Activated CD4-positive, alpha-beta T cell treated with anti-CD3 and anti-CD28 coated beads for 24 hours (primary cell): Measurements from ENCODE around the gene TRIM27.
"Not testable (repeated sequence)": the region's sequence is repeated elsewhere in the genome, so short reads cannot be mapped to it uniquely, and the experiment has no call there.

ENCODE experiments used
- DNase-seq, 2 donors: peaks; one replicate each; pipeline ENCODE4 v3.0.0-alpha.2; 2020; ENCODE audit warnings: low read depth in 2 of 2

TRIM27 gene, protein sequence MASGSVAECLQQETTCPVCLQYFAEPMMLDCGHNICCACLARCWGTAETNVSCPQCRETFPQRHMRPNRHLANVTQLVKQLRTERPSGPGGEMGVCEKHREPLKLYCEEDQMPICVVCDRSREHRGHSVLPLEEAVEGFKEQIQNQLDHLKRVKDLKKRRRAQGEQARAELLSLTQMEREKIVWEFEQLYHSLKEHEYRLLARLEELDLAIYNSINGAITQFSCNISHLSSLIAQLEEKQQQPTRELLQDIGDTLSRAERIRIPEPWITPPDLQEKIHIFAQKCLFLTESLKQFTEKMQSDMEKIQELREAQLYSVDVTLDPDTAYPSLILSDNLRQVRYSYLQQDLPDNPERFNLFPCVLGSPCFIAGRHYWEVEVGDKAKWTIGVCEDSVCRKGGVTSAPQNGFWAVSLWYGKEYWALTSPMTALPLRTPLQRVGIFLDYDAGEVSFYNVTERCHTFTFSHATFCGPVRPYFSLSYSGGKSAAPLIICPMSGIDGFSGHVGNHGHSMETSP

DNA sequence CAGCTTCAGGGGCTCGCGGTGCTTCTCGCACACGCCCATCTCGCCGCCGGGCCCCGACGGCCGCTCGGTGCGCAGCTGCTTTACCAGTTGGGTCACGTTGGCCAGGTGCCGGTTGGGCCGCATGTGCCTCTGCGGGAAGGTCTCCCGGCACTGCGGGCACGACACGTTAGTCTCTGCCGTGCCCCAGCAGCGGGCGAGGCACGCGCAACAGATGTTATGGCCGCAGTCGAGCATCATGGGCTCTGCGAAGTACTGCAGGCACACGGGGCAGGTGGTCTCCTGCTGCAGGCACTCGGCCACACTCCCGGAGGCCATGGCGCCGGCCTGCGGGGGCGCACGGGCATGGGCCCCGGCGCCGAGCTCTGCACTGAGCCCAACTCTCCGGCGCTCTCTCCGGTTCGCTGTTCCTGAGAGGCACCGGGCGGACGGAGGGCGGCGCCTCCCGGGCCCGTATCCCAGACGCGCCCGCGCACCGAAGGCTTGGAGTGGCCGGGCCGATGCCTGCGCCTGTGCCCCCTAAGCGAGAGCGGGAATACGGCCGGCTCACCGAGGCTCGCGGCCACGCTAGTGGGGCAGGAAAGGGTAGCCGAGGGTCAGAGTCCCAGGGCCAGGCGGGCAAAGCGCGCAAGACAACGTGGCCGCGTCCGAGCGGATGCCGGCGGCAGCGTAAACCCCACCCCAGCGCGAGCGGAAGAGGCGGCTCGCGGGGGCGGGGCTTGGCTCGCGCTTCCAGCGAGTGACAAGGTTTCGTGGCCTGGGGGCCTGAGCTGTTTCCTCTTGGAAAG, at the start of gene TRIM27:
Gene TRIM27, minus strand, starts transcription at position 668 of the 785 bp plus-strand sequence. Its CDS starts 353 bp downstream, at position 315.
- peak; percentile 73 for DNase-seq

DNA sequence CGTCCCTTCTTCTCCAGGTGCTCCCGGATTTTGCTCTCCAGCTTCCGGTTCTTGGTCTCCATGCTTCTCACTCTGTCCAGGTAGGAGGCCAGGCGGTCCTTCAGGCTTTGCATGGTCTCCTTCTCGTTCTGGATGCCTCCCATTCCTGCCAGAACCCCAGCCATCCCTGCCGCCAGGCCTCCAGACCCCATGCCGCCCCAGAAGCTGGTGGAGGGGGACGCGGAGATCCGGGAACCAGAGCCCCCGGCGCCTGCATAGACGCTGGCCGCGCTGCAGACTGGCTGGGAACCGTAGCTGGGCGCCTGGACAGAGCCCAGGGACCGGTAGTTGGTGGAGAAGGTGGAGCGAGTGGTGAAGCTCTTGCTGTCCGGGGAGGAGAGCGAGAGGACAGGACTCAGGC, 46.3 kb upstream of the TRIM27 start:
- not testable (repeated sequence) for DNase-seq

DNA sequence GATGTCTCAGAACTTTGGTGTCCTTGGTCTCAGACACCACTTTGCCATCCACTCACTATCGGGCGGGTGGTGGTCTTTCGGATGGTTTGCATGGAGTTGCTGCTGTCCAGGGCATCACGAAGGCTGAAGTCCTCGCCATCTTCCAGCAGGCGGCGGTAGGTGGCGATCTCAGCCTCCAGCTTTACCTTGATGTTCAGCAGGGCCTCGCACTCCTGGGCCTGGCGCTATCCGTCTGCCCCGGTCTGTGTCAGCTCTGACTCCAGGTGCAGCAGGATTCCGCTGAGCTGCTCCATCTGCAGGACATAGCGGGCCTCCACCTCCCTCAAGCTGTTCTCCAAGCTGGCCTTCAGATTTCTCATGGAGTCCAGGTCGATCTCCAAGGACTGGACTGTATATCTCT, 45.3 kb upstream of the TRIM27 start:
- no peak for DNase-seq

DNA sequence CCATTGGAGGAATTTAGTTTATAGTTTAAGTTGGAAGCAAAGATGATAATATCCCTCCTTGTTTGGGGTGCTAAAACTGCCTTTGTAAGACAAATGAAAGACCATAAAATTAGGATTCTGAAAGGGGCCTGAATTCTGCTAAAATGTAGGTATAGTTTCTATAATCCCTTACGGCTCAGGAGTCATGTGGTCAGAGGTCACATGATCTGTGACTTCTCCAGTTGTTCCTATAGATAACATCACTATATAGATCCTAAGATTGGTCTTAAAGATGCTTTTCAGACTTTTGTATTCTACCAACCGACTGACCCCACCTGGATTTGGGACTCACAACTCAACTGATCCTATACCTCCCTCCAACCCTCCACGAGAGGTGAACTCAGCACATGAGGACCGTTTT, 44.7 kb upstream of the TRIM27 start:
- DNase-seq = no peak

DNA sequence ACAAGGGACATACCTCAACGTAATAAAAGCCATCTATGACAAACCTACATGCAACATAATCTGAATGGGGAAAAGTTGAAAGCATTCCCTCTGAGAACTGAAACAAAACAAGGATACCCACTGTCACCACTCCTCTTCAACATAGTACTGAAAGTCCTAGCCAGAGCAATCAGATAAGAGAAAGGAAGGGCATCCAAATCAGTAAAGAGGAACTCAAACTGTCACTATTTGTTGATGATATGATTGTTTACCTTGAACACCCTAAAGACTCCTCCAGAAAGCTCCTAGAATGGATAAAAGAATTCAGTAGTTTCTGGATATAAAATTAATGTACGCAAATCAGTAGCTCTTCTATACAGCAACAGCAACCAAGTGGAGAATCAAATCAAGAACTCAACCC, 41.9 kb upstream of the TRIM27 start:
- DNase-seq = no peak

DNA sequence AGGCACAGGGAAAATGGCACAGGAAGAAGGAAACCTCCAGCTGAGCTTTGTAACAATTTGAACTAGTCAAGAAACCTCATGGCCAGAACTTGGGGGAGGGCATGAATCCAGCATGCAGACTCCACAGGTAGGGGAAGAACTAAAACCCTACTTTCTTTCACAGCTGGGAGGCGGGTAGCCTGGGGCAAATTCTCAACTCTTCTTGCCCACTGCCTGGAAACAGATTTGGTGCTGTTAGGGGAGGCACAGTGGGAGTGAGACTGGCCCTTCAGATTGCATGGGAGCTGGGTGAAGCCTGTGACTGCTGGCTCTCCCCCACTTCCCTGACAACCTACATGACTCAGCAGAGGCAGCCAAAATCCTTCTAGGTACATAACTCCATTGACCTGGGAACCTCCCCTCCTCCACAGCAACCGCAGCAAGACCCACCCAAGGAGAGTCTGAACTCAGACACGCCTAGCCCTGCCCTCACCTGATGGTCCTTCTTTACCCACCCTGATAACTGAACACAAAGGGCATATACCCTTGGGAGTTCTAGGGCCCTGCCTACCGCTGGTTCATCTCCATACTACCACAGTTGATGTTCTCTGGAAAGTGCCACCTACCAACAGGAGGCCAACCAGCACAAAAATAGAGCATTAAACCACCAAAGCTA, 37.2 kb upstream of the TRIM27 start:
- no peak for DNase-seq

DNA sequence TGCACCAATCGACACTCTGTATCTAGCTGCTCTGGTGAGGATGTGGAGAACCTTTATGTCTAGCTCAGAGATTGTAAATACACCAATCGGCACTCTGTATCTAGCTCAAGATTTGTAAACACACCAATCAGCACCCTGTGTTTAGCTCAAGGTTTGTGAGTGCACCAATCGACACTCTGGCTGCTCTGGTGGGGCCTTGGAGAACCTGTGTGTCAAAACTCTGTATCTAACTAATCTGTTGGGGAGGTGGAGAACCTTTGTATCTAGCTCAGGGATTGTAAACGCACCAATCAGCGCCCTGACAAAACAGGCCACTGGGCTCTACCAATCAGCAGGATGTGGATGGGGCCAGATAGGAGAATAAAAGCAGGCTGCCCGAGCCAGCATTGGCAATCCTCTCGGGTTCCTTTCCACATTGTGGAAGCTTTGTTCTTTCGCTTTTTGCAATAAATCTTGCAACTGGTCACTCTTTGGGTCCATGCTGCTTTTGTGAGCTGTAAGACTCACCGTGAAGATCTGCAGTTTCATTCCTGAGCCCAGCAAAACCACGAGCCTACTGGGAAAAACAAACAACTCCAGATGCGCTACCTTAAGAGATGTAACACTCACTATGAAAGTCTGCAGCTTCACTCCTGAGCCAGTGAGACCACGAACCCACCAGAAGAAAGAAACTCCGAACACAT, 34.9 kb upstream of the TRIM27 start:
- not testable (repeated sequence) for DNase-seq

DNA sequence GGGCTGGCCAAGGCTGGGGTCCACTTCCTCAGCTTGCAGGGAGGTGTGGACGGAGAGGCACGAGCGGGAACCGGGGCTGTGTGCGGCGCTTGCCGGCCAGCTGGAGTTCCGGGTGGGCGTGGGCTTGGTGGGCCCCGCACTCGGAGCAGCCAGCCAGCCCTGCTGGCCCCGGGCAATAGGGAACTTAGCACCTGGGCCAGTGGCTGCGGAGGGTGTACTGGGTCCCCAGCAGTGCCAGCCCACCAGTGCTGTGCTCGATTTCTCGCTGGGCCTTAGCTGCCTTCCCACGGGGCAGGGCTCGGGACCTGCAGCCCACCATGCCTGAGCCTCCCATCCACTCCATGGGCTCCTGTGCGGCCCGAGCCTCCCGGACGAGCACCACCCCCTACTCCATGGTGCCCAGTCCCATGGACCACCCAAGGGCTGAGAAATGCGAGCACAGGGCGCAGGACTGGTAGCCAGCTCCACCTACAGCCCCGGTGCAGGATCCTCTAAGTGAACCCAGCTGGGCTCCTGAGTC, 34.1 kb upstream of the TRIM27 start:
- DNase-seq = not testable (repeated sequence)

DNA sequence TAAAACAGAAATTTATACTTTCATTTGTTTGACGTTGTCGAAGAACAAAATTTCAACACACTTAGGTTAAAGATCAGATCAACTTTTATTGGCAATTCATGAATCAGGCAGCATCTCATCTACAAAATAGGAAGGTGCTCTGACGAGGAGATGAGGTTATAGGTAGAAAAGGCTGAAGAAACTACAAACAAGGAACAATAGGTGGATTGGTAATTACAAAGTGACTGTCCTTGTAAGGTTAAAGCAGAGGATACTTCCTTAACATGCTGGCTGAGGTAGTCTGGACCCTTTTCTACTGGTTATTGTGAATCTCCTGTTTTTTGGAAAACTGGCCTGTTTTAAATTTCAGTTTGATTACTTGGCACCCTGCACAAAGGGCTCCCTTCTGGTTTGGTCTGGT, 32.5 kb upstream of the TRIM27 start:
- no peak for DNase-seq

DNA sequence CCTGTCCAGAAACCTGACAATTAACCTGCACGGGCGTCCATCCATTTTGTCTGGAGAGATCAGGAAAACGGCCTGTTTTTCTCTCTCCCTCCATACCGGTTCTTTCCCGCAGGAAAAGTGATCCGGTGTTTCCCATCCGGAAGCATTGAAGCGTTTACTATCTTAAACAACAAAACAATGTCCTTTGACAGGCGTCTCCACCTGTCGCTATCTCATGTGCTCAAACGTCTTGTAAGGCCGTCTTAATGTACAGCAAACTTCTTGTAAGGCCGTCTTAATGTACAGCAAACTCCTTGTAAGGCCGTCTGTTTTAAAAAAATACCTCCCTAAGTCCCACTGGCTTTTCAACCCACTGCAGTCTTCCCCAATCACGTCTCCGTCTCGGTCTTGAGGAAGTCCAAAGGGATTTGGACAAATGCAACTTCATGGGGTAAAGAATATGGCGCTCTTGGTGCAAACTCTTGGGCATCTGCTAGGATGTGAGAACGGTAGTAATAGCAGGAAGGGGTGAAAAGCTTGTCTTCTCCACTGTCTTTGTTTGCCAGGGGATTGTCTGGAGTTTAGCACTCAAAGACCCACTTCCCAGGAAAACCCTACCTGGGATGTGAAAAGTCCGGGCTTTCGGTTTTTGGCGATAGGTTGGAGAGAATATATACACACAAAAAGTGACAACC, 29.9 kb upstream of the TRIM27 start:
- no peak for DNase-seq

DNA sequence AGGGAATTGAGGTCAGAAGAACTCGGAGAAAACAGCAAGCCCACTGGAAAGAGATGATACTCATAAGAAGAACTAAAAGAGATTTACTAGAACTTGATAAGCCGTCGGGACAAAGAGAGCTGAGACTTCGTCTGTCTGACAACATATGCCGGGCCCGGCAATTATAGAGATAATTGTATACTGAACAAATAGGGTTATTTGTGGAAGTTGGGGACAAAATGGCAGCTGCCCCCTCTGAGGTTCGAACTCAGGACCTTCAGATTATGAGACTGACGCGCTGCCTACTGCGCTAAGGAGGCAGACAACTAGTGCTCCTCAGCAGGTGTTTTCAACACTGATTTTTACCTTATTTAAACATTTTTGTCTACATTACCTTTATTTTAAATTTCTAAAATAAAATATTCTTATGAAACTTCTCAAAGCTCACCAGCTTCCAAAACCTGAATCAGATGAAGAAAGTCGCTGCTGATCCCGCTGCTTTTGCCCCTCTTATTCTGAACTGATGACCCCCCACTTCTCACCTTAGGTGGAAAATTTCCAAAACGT, 29.3 kb upstream of the TRIM27 start:
- peak; percentile 52 to 57 for DNase-seq

DNA sequence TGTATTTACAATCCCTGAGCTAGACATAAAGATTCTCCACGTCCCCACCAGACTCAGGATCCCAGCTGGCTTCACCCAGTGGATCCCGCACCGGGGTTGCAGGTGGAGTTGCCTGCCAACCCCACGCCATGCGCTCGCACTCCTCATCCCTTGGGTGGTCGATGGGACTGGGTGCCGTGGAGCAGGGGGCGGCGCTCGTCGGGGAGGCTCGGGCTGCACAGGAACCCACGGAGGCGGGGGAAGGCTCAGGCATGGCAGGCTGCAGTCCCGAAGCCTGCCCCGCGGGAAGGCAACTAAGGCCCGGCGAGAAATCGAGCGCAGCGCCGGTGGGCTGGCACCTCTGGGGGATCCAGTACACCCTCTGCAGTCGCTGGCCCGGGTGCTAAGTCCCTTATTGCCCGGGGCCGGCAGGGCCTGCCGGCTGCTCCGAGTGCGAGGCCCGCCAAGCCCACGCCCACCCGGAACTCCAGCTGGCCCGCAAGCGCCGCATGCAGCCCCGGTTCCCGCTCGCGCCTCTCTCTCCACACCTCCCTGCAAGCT, 25.9 kb upstream of the TRIM27 start:
- not testable (repeated sequence) for DNase-seq

DNA sequence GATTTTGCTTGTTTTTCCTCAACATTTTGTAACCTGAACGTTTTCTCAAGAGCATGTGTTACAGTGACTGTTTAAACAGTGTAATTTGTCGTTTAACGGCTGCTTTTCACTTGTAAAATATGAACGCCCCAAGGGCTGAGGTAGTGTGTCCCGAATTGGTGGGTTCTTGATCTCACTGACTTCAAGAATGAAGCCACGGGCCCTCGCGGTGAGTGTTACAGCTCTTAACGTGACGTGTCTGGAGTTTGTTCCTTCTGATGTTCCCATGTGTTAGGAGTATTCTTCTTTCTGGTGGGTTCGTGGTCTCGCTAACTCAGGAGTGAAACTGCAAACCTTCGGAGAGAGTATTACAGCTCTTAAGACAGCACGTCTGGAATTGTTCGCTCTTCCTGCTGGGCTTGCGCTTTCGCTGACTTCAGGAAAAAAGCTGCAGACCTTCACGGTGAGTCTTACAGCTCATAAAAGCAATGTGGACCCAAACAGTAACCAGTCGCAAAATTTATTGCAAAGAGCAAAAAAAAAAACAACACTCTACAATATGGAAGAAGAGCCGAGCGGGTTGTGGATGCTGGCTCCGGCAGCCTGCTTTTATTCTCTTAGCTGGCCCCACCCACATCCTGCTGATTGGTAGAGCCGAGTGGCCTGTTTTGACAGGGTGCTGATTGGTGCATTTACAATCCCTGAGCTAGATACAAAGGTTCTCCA, 25.1 kb upstream of the TRIM27 start:
- DNase-seq = no peak

DNA sequence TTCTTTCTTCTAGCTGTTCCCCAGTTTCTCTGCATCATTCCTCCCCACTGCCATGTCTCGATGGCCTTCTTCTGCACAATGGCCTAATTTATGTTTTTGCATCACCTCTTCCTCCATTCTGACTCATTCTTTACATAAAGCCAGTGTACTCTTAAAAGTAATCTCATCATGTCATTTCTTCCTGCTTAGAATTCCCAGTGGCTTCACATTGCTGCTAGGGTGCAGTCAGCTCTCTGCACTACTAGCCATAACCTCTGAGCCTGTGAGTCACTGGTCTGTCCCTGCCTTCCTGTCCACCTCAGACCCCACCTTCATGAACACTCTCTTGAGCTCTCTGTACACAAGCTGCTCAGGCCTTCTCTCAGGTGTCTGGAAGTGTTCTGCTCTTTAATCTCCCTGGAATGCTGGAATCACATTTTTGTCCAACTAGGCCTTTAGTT, 24.1 kb upstream of the TRIM27 start:
- no peak for DNase-seq

DNA sequence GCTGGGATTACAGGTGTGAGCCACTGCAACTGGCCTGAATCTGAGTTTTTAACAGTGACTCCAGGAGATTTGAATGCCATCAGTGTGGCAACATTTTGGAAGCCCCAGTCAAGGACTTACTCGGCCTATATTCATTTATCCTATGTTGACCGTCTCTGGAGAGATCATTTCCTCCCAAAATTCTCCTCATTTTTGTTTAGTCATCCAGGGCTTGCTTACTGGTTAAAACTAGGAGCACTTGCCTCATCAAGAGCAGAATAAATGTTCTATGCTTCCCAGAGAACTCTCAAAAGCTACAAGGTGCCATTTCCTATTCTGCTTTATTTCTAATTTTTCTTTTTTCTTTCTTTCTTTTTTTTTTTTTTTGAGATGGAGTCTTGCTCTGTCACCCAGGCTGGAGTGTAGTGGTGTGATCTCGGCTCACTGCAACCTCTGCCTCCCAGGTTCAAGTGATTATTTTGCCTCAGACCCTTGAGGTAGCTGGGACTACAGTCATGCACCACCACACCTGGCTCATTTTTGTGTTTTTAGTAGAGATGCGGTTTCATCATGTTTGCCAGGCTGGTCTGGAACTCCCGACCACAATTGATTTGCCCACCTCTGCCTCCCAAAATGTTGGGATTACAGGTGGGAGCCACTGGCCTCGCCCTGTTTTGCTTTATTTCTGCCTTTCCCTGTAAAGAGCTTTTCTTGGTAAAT, 23.4 kb upstream of the TRIM27 start:
- no peak for DNase-seq

DNA sequence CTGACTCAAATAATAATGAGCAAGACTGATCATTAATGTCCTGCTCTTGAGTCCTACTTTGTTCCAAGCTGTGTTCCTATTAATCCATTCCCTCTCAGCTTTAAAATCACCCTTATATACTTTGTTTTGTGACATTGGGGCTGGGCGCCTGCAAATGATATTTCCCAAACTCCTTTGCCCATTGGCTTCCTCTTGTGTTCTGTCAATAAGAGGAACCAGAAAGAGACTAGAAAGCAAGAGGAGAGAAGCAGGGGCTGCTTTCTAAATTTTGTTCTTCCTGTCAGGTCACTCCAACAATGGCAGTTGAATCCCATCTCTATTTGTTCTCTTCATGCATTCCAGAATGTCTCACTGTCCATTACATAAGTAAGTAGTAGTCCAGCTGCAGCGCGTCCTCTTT, 21.6 kb upstream of the TRIM27 start:
- DNase-seq = no peak

DNA sequence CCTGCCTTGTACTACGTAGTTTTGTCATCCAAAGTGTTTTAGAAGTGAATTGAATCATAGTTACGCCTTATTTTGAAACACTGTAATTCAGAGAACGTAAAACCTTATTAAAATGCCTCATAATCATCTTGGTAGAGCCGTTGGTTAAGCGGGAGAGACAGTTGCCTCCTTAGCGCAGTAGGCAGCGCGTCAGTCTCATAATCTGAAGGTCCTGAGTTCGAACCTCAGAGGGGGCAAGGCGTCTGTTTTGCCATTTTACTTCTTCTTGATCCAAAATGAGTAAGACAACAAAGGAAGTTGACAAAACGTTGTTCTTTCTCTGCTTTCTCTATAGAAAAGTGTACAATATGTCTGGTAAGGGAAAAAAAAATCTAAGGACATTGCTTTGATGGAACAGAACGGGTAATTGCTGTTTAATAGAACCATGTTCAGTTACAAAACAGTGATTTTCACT, 20.7 kb upstream of the TRIM27 start:
- DNase-seq = peak; percentile 61 to 75

DNA sequence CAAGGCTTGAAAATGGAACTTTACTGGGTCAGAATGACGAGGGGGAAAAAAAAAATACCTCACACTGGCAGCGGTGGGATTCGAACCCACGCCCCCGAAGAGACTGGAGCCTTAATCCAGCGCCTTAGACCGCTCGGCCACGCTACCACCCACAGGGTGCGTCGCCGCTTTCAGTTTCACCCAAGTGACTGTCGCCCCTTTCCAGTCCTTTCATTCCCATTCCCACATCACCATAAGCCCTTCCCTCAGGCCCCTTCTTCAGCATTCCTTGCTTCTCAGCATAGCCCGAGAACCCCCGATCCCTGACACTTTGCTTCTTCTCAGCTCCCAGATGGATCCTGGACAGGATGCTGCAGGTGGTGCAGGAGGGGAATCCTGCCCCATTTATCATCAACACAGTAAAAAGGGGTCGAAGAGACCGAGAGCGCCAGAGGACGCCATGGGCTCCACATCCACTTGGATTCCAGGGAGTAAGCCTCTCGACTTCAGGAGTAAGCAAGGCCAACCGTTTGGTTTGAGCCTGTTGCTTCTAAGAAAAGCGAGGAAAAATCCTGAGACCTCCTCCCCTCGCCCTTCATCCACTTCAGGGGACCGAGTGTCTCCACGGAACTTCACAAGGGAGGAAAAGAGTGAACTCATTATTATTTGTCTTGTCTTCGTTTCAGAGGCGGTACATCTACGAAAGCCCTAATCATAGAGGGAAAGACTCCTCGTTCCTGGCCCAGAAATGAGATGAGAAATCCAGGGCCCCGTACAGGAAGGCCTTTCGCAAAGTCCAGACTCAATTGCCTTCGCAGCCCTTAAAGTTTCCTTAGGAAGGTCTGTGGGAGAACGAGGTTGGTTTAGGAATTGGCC, 20.0 kb upstream of the TRIM27 start:
- peak; percentile 65 to 69 for DNase-seq
